Measurements from ENCODE around the gene DHRS7B.
"Not testable (repeated sequence)": the region's sequence is repeated elsewhere in the genome, so short reads cannot be mapped to it uniquely, and the experiment has no call there.

Gene DHRS7B

GRCh38 chr17:21144299-21144698 is 17.5 kb downstream of the DHRS7B start:
- intact Hi-C loops (cut with DNase I); DNase-seq: not testable (repeated sequence)

GRCh38 chr17:21146362-21147015 is 19.7 kb downstream of the DHRS7B start:
- DNase-seq, result no peak
- intact Hi-C loops (cut with DNase I), result no loop called here

GRCh38 chr17:21149621-21150020 is 22.9 kb downstream of the DHRS7B start:
- intact Hi-C loops (cut with DNase I), result no loop called here
- DNase-seq, result no peak

GRCh38 chr17:21152731-21153130 is 26.0 kb downstream of the DHRS7B start:
- intact Hi-C loops (cut with DNase I), result no loop called here
- DNase-seq, result no peak

GRCh38 chr17:21157586-21158370 is 31.0 kb downstream of the DHRS7B start:
- intact Hi-C loops (cut with DNase I), result no loop called here
- no peak for DNase-seq

GRCh38 chr17:21160401-21160800 is 33.6 kb downstream of the DHRS7B start:
- intact Hi-C loops (cut with DNase I), result no loop called here

GRCh38 chr17:21161498-21162393 is 35.0 kb downstream of the DHRS7B start:
- peak in 17 of 42 donors; percentile 8 to 70 (median 37) for DNase-seq
- intact Hi-C loops (cut with DNase I), result no loop called here

More at GRCh38 chr17:21160401-21160800, 33.6 kb downstream of the DHRS7B start:
- peak in 1 of 42 donors; percentile 1 for DNase-seq

- intact Hi-C loops (cut with DNase I), result no loop called here
- DNase-seq, result peak in 1 of 42 donors; percentile 24
Measured at GRCh38 chr17:21162394-21162775, 35.6 kb downstream of the DHRS7B start.

GRCh38 chr17:21163101-21163500 is 36.3 kb downstream of the DHRS7B start:
- intact Hi-C loops (cut with DNase I), result no loop called here
- no peak for DNase-seq

- DNase-seq, result no peak
- intact Hi-C loops (cut with DNase I), result no loop called here
Measured at GRCh38 chr17:21164216-21164615, 37.5 kb downstream of the DHRS7B start.

- peak in 1 of 42 donors; percentile 14 for DNase-seq
- intact Hi-C loops (cut with DNase I), result no loop called here
Measured at GRCh38 chr17:21164620-21165019, 37.9 kb downstream of the DHRS7B start.

- peak in 4 of 42 donors; percentile 24 to 58 (median 37) for DNase-seq
- intact Hi-C loops (cut with DNase I), result no loop called here
Measured at GRCh38 chr17:21165922-21166594, 39.3 kb downstream of the DHRS7B start.

- peak in 1 of 42 donors; percentile 30 for DNase-seq
- intact Hi-C loops (cut with DNase I), result no loop called here
Measured at GRCh38 chr17:21166595-21167210, 39.9 kb downstream of the DHRS7B start.

GRCh38 chr17:21167303-21167702 is 40.5 kb downstream of the DHRS7B start:
- peak in 1 of 42 donors; percentile 39 for DNase-seq
- intact Hi-C loops (cut with DNase I), result no loop called here

- intact Hi-C loops (cut with DNase I), result no loop called here
- DNase-seq, result peak in 1 of 42 donors; percentile 28
Measured at GRCh38 chr17:21168555-21168865, 41.7 kb downstream of the DHRS7B start.

- intact Hi-C loops (cut with DNase I), result no loop called here
- DNase-seq, result peak in 1 of 42 donors; percentile 40
Measured at GRCh38 chr17:21169496-21169895, 42.7 kb downstream of the DHRS7B start.

GRCh38 chr17:21170809-21171208 is 44.0 kb downstream of the DHRS7B start:
- intact Hi-C loops (cut with DNase I), result no loop called here
- peak in 6 of 42 donors; percentile 26 to 52 (median 40) for DNase-seq

GRCh38 chr17:21171309-21171922 is 44.7 kb downstream of the DHRS7B start:
- intact Hi-C loops (cut with DNase I), result no loop called here

More at GRCh38 chr17:21171309-21171922, 44.7 kb downstream of the DHRS7B start:
- DNase-seq, result peak in 2 of 42 donors; percentile 20 to 39

All from head of caudate nucleus (tissue), 42 donors.